ENCODE data around the gene POLR3K. TPM values are rescaled to one million over a fixed set of nuclear protein-coding genes. Genes with fewer than 3 reads are reported as not detected.

Gene POLR3K
- polyA plus RNA-seq, 1 of the 3 experiments (the other 2 are of a cell fraction), result 54.5 TPM

DNA sequence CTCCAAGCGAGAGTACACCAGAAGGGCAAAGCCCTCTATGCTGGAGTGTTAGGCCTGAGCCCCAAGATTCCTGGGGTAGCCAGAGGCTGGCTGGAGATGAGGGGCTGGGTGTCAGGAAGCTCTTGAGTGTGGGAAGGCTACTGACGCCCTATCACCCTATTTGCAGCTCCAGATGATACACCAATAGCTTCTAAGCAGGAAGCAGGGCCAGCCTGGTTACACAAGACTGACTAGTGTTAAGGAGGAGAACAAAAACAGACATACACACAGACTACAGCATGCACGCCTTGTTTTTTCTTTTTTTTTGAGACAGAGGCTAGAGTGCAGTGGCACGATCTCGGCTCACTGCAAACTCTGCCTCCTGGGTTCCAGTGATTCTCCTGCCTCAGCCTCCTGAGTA lies 15.9 kb downstream of the POLR3K start (continued):
- TF ChIP-seq, protein P1, sequence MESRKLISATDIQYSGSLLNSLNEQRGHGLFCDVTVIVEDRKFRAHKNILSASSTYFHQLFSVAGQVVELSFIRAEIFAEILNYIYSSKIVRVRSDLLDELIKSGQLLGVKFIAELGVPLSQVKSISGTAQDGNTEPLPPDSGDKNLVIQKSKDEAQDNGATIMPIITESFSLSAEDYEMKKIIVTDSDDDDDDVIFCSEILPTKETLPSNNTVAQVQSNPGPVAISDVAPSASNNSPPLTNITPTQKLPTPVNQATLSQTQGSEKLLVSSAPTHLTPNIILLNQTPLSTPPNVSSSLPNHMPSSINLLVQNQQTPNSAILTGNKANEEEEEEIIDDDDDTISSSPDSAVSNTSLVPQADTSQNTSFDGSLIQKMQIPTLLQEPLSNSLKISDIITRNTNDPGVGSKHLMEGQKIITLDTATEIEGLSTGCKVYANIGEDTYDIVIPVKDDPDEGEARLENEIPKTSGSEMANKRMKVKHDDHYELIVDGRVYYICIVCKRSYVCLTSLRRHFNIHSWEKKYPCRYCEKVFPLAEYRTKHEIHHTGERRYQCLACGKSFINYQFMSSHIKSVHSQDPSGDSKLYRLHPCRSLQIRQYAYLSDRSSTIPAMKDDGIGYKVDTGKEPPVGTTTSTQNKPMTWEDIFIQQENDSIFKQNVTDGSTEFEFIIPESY (IDR thresholded peaks at IDR 0.05; ENCODE audit: borderline replicate concordance, low read depth), result no peak
- TF ChIP-seq, protein P2, sequence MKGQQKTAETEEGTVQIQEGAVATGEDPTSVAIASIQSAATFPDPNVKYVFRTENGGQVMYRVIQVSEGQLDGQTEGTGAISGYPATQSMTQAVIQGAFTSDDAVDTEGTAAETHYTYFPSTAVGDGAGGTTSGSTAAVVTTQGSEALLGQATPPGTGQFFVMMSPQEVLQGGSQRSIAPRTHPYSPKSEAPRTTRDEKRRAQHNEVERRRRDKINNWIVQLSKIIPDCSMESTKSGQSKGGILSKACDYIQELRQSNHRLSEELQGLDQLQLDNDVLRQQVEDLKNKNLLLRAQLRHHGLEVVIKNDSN (IDR thresholded peaks at IDR 0.05; ENCODE audit: borderline replicate concordance, low read depth), result no peak
- TF ChIP-seq MXI1 (IDR thresholded peaks at IDR 0.05; ENCODE audit: low read depth, low read length) (no peak), MEF2A (IDR thresholded peaks at IDR 0.05; ENCODE audit: borderline replicate concordance, low read depth) (no peak), FOSL2 (IDR thresholded peaks at IDR 0.05; ENCODE audit: borderline replicate concordance, low read depth) (no peak), TEAD4 (IDR thresholded peaks at IDR 0.05; ENCODE audit: borderline replicate concordance, insufficient read depth) (no peak)
- TF ChIP-seq, protein P3, sequence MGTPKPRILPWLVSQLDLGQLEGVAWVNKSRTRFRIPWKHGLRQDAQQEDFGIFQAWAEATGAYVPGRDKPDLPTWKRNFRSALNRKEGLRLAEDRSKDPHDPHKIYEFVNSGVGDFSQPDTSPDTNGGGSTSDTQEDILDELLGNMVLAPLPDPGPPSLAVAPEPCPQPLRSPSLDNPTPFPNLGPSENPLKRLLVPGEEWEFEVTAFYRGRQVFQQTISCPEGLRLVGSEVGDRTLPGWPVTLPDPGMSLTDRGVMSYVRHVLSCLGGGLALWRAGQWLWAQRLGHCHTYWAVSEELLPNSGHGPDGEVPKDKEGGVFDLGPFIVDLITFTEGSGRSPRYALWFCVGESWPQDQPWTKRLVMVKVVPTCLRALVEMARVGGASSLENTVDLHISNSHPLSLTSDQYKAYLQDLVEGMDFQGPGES (IDR thresholded peaks at IDR 0.05; ENCODE audit: low read depth, low read length), result no peak
- TF ChIP-seq, protein P4, sequence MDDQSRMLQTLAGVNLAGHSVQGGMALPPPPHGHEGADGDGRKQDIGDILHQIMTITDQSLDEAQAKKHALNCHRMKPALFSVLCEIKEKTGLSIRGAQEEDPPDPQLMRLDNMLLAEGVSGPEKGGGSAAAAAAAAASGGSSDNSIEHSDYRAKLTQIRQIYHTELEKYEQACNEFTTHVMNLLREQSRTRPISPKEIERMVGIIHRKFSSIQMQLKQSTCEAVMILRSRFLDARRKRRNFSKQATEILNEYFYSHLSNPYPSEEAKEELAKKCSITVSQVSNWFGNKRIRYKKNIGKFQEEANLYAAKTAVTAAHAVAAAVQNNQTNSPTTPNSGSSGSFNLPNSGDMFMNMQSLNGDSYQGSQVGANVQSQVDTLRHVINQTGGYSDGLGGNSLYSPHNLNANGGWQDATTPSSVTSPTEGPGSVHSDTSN (IDR thresholded peaks at IDR 0.05), result no peak

DNA sequence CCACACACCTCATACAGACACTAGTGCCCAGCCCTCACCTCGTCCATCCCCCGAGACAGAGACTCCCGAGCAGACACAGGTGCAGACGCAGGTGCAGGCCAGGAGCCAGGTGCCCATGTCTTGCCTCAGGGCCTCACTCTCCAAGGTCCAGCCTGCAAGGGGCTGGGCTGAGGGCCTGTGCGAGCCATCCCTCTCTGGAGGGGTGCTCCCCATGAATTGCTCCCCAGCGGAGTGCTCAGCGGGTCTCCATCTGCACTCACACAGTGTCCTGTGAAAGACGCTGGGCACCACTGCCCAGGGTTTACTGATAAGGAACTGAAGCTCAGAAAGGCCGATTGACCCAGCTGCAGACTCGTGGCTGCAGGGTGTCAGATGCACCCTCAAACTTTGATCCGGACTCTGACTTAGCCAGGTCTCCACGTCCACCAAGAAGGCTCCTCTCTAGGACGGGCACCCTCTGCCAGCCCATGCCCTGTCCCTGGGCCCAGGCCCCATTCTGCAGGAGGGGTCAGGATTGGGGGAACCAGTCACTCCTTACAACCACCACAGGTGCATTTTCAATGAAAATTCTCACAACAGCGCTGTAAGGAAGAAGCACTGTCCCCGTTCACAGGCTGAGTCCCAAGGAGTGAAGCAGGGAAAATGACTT lies 16.9 kb downstream of the POLR3K start:
- ChIA-PET CTCF (interaction anchor here (1.0 kb wide), 1 partner anchor 29 kb away, joined by 3 read pairs; no protein-coding TSS in a partner anchor), POLR2A (no interaction called here)
- Histone ChIP-seq H3K4me1 (ENCODE audit: control insufficient read depth in 1 of 2, insufficient read depth in 2 of 2, low read depth in 1 of 2, low read length in 1 of 2) (peaks cover 0 to 5% of the 10 kb centered on the region in 2 experiments; a peak in 1 of 4 replicates), H2AFZ (ENCODE audit: low read depth) (no peak overlapping the region), H4K20me1 (ENCODE audit: insufficient read depth) (no peaks in the 10 kb centered on the region), H3K4me3 (ENCODE audit: low read depth in 2 of 2, low read length in 1 of 2) (no peak overlapping the region), H3K27me3 (ENCODE audit: insufficient read depth) (no peaks in the 10 kb centered on the region), H3F3A (replicated peaks; ENCODE audit: insufficient read depth) (no peaks in the 10 kb centered on the region), H3K9me3 (no peaks in the 10 kb centered on the region), H3K36me3 (replicated peaks in 1 of 2; ENCODE audit: control insufficient read depth in 1 of 2, insufficient read depth in 2 of 2, low read length in 1 of 2) (no peaks in the 10 kb centered on the region), H3K9ac (no peak overlapping the region), H3K27ac (ENCODE audit: low read depth in 2 of 2, low read length in 1 of 2) (no peak overlapping the region), H3K79me2 (ENCODE audit: insufficient read depth) (no peaks in the 10 kb centered on the region), H3K9me2 (no peaks in the 10 kb centered on the region), H3K4me2 (no peak overlapping the region)
- DNase-seq, result no peak
- no peak for TF ChIP-seq FOXJ3 (CRISPR knock-in tag; IDR thresholded peaks at IDR 0.05)
- no peak for TF ChIP-seq RCOR1 (IDR thresholded peaks at IDR 0.05; ENCODE audit: low read length)
- no peak for TF ChIP-seq YY1 (IDR thresholded peaks at IDR 0.05; ENCODE audit: low read depth)
- TF ChIP-seq NRF1 (IDR thresholded peaks at IDR 0.05; ENCODE audit: low read depth, low read length), result no peak
- TF ChIP-seq POLR2AphosphoS5 (IDR thresholded peaks at IDR 0.05; ENCODE audit: low read depth, low read length), result no peak
- no peak for TF ChIP-seq SMC3 (IDR thresholded peaks at IDR 0.05; ENCODE audit: low read depth, low read length)
- WGBS (ENCODE audit: low lambda C conversion rate), result 97% methylated on average over 11 of the region's 15 CpGs
